Fibroblast of mammary gland (primary cell): Measurements from ENCODE around the gene AKR7A3.
"Not testable (repeated sequence)": the region's sequence is repeated elsewhere in the genome, so short reads cannot be mapped to it uniquely, and the experiment has no call there.

Experiments
- DNase-seq: peaks from one replicate; pipeline ENCODE4 v3.0.0-alpha.2; 2010; ENCODE audit warnings: low read depth
- H3K4me3 ChIP-seq: 2 replicates; pipeline ENCODE4 v1.5.1; 2011; ENCODE audit warnings: low read depth, mild to moderate bottlenecking, low read length, moderate library complexity; ENCODE audit not compliant: control insufficient read depth
- TF ChIP-seq, protein P1 (sequence below): conservative IDR thresholded peaks from 2 replicates; pipeline ENCODE4 v1.5.1; 2011; ENCODE audit warnings: low read depth, low read length, inconsistent platforms; ENCODE audit not compliant: control insufficient read depth, insufficient read depth

Gene AKR7A3

DNA sequence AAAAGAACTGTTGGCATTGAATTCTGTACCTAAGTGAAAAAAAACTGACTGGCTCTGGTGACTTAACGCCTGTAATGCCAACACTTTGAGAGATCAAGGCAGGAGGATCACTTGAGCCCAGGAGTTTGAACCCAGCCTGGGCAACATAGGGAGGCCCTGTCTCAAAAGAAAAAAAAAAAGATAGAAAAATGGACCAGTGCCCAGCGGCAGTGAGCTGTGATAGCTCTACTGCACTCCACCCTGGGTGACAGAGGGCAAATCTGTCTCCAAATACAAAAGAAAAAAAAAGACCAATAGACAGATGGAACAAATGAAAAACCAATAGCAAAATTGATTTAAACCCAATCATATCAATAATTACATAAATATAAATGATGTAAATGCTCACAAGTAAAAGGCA, 674 bp upstream of the AKR7A3 start:
- no peak for DNase-seq
- no peak overlapping the region for H3K4me3 ChIP-seq
- TF ChIP-seq, protein P1, sequence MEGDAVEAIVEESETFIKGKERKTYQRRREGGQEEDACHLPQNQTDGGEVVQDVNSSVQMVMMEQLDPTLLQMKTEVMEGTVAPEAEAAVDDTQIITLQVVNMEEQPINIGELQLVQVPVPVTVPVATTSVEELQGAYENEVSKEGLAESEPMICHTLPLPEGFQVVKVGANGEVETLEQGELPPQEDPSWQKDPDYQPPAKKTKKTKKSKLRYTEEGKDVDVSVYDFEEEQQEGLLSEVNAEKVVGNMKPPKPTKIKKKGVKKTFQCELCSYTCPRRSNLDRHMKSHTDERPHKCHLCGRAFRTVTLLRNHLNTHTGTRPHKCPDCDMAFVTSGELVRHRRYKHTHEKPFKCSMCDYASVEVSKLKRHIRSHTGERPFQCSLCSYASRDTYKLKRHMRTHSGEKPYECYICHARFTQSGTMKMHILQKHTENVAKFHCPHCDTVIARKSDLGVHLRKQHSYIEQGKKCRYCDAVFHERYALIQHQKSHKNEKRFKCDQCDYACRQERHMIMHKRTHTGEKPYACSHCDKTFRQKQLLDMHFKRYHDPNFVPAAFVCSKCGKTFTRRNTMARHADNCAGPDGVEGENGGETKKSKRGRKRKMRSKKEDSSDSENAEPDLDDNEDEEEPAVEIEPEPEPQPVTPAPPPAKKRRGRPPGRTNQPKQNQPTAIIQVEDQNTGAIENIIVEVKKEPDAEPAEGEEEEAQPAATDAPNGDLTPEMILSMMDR = no peak

DNA sequence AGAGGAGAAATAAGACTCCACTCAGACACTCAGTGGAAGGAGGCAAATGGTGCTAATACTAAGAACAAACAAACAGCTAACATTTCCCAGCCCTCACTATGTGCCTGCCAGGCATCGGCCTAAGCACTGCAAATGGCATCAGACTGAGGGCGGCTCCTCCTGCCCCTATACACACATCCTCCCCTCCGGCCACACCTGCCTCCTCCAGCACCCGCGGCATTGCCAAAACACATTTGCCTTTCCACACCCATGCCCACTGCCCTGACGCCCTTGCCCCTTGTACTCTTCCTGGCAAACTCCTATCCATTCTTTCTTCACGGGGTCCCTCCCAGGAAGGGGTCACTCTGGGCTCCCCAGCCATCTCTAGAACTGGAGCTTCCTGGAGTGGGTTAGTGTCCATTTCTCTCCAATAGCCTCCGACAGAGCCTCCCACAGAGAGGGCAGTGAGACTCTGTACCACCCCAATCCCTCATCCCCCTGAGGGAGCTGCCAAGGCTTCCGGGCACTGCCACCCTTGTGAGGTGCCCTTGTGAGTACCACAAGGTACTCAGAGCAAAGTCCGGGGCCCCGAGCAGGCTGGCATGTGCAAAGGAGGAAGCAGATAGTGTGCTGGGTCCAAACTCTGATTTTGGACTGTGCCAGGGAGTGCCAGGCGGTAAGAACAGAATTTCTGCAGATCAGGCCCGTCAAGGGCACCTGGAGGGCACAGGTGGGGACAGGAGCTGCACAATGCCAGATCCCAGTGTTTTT, 959 bp downstream of the AKR7A3 start:
- no peak for DNase-seq
- TF ChIP-seq, protein P1 = no peak
- no peak overlapping the region for H3K4me3 ChIP-seq

DNA sequence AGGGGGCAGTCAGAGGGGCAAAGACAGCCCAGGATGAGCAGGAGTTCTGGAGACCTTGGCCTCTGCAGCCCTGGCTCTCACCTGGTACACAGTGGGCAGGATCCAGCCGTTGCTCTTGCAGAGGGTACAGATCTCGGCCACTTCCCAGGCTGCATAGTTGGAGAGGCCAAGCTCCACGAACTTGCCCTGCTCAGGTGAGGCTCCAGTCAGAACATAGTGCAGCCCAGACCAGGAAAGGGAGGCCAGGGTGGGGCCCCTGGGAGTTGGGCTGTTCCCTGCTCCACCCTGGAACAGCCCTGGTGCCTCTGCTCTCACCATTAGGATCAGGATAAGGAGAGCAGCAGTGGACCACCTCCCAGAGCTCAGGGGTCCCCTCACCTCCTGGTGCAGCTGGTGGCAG, 2.8 kb downstream of the AKR7A3 start:
- not testable (repeated sequence) for H3K4me3 ChIP-seq, DNase-seq

DNA sequence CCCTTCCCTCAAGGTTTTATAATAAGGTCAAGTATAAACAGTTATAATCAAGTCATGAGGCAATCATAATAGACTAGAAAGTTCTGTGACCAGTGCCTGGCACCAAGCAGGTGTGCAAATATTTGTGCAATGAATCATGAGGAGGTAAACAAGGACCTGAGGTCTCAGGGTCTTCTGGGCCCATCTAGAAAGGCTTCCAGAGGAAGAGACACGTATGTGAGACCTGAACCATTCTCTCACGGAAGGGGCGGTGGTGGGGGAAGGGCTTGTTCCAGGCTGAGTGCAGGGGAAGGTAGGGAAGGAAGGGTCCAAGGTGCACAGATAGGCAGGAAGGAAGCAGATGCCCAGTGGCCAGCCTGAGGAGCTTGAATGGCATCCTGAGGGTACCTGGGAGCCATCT, 3.2 kb downstream of the AKR7A3 start:
- H3K4me3 ChIP-seq, DNase-seq: not testable (repeated sequence)

DNA sequence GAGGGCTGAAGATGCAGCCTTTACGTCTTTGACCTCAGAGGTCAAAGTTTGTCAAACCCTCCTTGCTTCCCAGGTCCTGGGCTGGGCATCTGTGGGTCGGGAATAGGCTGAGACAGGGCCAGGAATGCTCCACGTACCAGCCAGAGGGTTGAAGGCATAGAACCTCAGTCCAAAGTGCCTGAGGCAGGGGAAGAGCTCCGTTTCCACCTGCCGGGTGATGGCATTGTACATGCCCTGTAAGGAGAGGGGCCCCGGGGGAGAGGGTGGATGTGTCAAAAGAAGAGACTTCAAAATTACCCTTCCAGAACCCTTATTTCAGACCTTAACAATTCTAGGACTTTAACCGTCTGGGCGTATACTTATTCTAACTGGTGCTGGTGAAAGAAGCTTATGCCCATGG, 3.7 kb downstream of the AKR7A3 start:
- TF ChIP-seq, protein P1 = no peak
- no peak for DNase-seq
- H3K4me3 ChIP-seq = no peak overlapping the region

DNA sequence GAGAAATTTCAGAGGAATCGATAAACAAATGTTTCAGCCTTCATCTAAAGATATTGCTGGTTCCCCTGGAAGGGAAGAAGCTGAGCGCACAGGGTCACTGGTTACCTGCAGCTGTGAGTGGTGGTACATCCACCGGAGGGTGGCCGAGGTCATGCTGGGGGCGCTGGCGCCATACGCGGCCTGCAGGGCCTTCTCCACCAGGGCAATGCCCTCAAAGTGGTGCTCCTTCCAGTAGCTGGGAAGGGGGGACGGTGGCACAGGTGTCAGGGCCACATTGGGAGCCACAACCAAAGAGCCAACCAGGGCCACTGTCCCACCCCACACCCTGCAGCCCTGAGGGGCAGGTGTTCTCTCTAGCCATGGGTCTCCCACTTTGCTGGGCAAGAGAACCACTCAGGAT, 4.7 kb downstream of the AKR7A3 start:
- DNase-seq = no peak
- H3K4me3 ChIP-seq = no peak overlapping the region
- TF ChIP-seq, protein P1 = no peak

DNA sequence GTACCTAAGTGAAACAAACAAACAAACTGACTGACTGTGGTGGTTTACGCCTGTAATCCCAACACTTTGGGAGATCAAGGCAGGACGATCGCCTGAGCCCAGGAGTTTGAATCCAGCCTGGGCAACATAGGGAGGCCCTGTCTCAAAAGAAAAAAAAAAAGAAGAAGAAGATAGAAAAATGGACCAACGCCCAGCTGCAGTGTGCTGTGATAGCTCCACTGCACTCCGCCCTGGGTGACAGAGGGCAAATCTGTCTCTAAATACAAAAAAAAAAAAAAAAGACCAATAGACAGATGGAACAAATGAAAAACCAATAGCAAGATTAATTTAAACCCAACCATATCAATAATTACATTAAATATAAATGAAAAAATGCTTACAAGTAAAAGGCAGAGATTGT, 13.9 kb downstream of the AKR7A3 start:
- DNase-seq = no peak
- H3K4me3 ChIP-seq = no peak overlapping the region
- TF ChIP-seq, protein P1 = no peak

DNA sequence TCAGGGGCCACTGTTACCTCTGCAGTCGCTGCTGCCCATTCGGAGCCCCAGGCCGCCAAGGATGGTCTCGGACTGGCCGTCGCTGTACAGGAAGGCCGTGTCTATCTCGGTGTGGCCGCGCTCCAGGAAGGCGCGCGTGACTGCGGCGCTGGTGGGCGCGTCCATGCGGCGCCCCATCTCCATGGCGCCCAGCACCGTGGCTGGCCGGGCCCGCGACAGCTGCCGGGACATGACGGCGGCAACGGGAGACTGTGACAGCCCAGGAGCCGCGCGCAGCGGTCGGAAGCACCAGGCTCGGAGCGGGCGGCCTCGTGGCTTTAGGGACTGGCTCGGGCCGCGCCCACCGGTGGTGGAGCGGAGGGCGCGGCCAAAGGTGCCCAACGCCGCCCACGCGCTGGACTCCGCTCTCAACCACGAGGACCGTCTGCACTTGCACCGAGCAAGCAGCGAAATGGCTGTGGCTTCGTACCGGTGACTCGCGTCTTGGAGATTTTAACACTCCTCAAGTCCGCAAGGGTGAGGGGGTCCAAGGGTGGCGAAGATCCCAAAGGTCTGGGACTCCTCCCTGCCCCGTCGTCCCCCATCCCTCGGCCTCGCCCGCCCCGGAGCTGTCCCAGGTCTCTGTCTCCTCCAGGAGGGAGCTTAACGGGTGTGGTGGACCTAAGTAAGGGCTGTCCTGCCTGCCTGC, 14.6 kb downstream of the AKR7A3 start:
- not testable (repeated sequence) for DNase-seq, H3K4me3 ChIP-seq
